Caco-2 (cell line): ENCODE data around the gene LCN2. TPM values are rescaled to one million over a fixed set of nuclear protein-coding genes. Genes with fewer than 3 reads are reported as not detected.
A peak's percentile ranks its signal among the peaks of the same experiment; 100 is the strongest.

Source experiments
- BruUV-seq: library from RNA; stranded (reverse); fragments of 400-500 nt; replicated peaks from 2 replicates; lab custom pipeline; 2021; lab: Mats Ljungman, UMichigan
- CTCF ChIA-PET: fragments of 300-600 bp; sonication (Branson Sonifier 250); formaldehyde crosslinking; loops from one replicate; lab custom pipeline; 2022; ENCODE audit warnings: antibody characterized with exemption; lab: Charles Lee
- POLR2A ChIA-PET: fragments of 300-600 bp; sonication (Branson Sonifier 250); formaldehyde crosslinking; loops from one replicate; lab custom pipeline; 2022; ENCODE audit warnings: antibody characterized with exemption; lab: Charles Lee
- DNase-seq, 2 experiments: peaks; one replicate each; pipeline versions ENCODE4 v3.0.0 to v3.0.0-alpha.2; 2020 to 2022
- H3K27me3 ChIP-seq: replicated peaks from 2 replicates; pipeline ENCODE4 v1.6.0; 2011; ENCODE audit warnings: low read length; ENCODE audit not compliant: control insufficient read depth, insufficient read depth
- H3K36me3 ChIP-seq: 2 replicates; pipeline ENCODE4 v1.5.1; 2011; ENCODE audit warnings: low read length; ENCODE audit not compliant: control insufficient read depth, insufficient read depth
- H3K4me1 ChIP-seq: fragments of 250-450 bp; sonication (Bioruptor Pico); 2 replicates; pipeline ENCODE4 v1.5.1; 2020; ENCODE audit warnings: mild to moderate bottlenecking
- H3K4me3 ChIP-seq: 2 replicates; pipeline ENCODE4 v1.5.1; 2011; ENCODE audit warnings: low read depth, mild to moderate bottlenecking, control low read depth, low read length
- H3K9me3 ChIP-seq: fragments of 250-450 bp; sonication (Bioruptor Pico); 2 replicates; pipeline ENCODE4 v1.5.1; 2020; ENCODE audit warnings: mild to moderate bottlenecking, moderate library complexity
- H3K27ac Mint-ChIP-seq: one replicate; pipeline ENCODE4 v1.8.0; 2022; ENCODE audit warnings: mixed read lengths; ENCODE audit not compliant: unreplicated experiment
- H3K27me3 Mint-ChIP-seq: one replicate; pipeline ENCODE4 v1.8.0; 2022; ENCODE audit warnings: mixed read lengths; ENCODE audit not compliant: insufficient read depth, unreplicated experiment
- H3K36me3 Mint-ChIP-seq: one replicate; pipeline ENCODE4 v1.8.0; 2022; ENCODE audit warnings: mild to moderate bottlenecking, mixed read lengths; ENCODE audit not compliant: insufficient read depth, unreplicated experiment
- H3K4me1 Mint-ChIP-seq: one replicate; pipeline ENCODE4 v1.8.0; 2022; ENCODE audit warnings: low read depth, mixed read lengths; ENCODE audit not compliant: unreplicated experiment
- H3K4me3 Mint-ChIP-seq: one replicate; pipeline ENCODE4 v1.8.0; 2022; ENCODE audit warnings: mild to moderate bottlenecking, moderate library complexity, mixed read lengths; ENCODE audit not compliant: unreplicated experiment
- H3K9me3 Mint-ChIP-seq: one replicate; pipeline ENCODE4 v1.8.0; 2022; ENCODE audit warnings: mixed read lengths; ENCODE audit not compliant: unreplicated experiment
- intact Hi-C: fragments of 100-400 bp; cut with micrococcal nuclease; formaldehyde crosslinking; loops from one replicate; pipeline ENCODE4 v1.10.0; 2022; ENCODE audit not compliant: unreplicated experiment
- total RNA-seq: library from RNA; stranded (reverse); gene quantifications from 2 replicates; pipeline ENCODE4 v1.2.3, GENCODE V29; 2022
- TF ChIP-seq, protein P1 (sequence below), 2 experiments: fragments of 200-600 bp in 1 of 2; IDR thresholded peaks; 1 replicate in 1 of 2; 2 replicates in 1 of 2; pipeline versions ENCODE4 v1.5.1 to v1.8.0; 2011 to 2022; ENCODE audit warnings: antibody characterized with exemption in 1 of 2, control low read depth in 1 of 2, inconsistent platforms in 1 of 2, low read depth in 1 of 2, low read length in 1 of 2, mild to moderate bottlenecking in 1 of 2, moderate library complexity in 1 of 2; ENCODE audit not compliant: insufficient read depth in 1 of 2, severe bottlenecking in 1 of 2, unreplicated experiment in 1 of 2

LCN2 gene
- total RNA-seq, 1 experiment from 2014 or later, result not detected

- TF ChIP-seq, protein P1, sequence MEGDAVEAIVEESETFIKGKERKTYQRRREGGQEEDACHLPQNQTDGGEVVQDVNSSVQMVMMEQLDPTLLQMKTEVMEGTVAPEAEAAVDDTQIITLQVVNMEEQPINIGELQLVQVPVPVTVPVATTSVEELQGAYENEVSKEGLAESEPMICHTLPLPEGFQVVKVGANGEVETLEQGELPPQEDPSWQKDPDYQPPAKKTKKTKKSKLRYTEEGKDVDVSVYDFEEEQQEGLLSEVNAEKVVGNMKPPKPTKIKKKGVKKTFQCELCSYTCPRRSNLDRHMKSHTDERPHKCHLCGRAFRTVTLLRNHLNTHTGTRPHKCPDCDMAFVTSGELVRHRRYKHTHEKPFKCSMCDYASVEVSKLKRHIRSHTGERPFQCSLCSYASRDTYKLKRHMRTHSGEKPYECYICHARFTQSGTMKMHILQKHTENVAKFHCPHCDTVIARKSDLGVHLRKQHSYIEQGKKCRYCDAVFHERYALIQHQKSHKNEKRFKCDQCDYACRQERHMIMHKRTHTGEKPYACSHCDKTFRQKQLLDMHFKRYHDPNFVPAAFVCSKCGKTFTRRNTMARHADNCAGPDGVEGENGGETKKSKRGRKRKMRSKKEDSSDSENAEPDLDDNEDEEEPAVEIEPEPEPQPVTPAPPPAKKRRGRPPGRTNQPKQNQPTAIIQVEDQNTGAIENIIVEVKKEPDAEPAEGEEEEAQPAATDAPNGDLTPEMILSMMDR (IDR thresholded peaks at IDR 0.05; ENCODE audit: insufficient read depth in 1 of 2, low read depth in 1 of 2, low read length in 1 of 2, severe bottlenecking in 1 of 2, unreplicated experiment in 1 of 2), result peak; percentile 100
- peak; percentile 91 to 94 for DNase-seq
- H3K4me1 ChIP-seq, result peaks cover 28% of the 10 kb centered on the region
- peaks cover 4% of the 10 kb centered on the region for H3K36me3 ChIP-seq
- peaks cover 15% of the 10 kb centered on the region for H3K4me1 Mint-ChIP-seq
- ChIA-PET CTCF (interaction anchor here (0.6 to 1.7 kb wide), 15 partner anchors 10 to 200 kb away, joined by 3 to 11 read pairs (median 4); partner anchors contain the start of genes NAIF1 and PTGES2), POLR2A (interaction anchor here (0.6 to 1.1 kb wide), 3 partner anchors 11 to 796 kb away, joined by 3 to 4 read pairs (median 3); no protein-coding TSS in a partner anchor)
- no TSS peak for BruUV-seq
- intact Hi-C loops, result loop anchor here (1.0 to 5.0 kb wide), 4 partner anchors 20 to 175 kb away; partner anchors contain the start of genes NAIF1 and SLC25A25
- no peaks in the 10 kb centered on the region for H3K27me3 Mint-ChIP-seq
- H3K27me3 ChIP-seq, result no peaks in the 10 kb centered on the region
- H3K4me3 Mint-ChIP-seq, result peak overlapping the region; percentile 18
- H3K9me3 Mint-ChIP-seq, result no peaks in the 10 kb centered on the region
- no peak overlapping the region for H3K27ac Mint-ChIP-seq
- H3K9me3 ChIP-seq, result no peaks in the 10 kb centered on the region; the same call in 1 of the 2 replicates
- no peak overlapping the region for H3K4me3 ChIP-seq
- H3K36me3 Mint-ChIP-seq, result peaks cover 54% of the 10 kb centered on the region
These were observed 31.4 kb upstream of the LCN2 start for GRCh38 chr9:128117613-128118471.

GRCh38 chr9:128118472-128118857 is 30.8 kb upstream of the LCN2 start:
- Histone ChIP-seq H3K9me3 (no peaks in the 10 kb centered on the region; the same call in 1 of the 2 replicates), H3K36me3 (peaks cover 4% of the 10 kb centered on the region), H3K4me1 (peaks cover 28% of the 10 kb centered on the region), H3K4me3 (no peak overlapping the region), H3K27me3 (no peaks in the 10 kb centered on the region)
- no TSS peak for BruUV-seq
- TF ChIP-seq, protein P1 (IDR thresholded peaks at IDR 0.05; ENCODE audit: insufficient read depth in 1 of 2, low read depth in 1 of 2, low read length in 1 of 2, severe bottlenecking in 1 of 2, unreplicated experiment in 1 of 2), result no peak
- intact Hi-C loops, result loop anchor here (5.0 kb wide), 2 partner anchors 51 to 161 kb away; partner anchors contain the start of genes NAIF1 and SLC25A25
- no peak overlapping the region for H3K27ac Mint-ChIP-seq
- DNase-seq, result peak in 1 of 2 experiments; percentile 25
- ChIA-PET CTCF (interaction anchor here (0.6 to 1.7 kb wide), 6 partner anchors 18 to 201 kb away, joined by 3 to 9 read pairs (median 4); partner anchors contain the start of gene NAIF1), POLR2A (no interaction called here)
- peaks cover 47% of the 10 kb centered on the region for H3K36me3 Mint-ChIP-seq
- no peaks in the 10 kb centered on the region for H3K27me3 Mint-ChIP-seq
- H3K4me1 Mint-ChIP-seq, result peaks cover 12% of the 10 kb centered on the region
- no peaks in the 10 kb centered on the region for H3K9me3 Mint-ChIP-seq
- no peak overlapping the region for H3K4me3 Mint-ChIP-seq

GRCh38 chr9:128118971-128119665 is 30.1 kb upstream of the LCN2 start:
- H3K27me3 ChIP-seq, result no peaks in the 10 kb centered on the region
- H3K9me3 ChIP-seq, result no peaks in the 10 kb centered on the region
- BruUV-seq, result no TSS peak
- no peak overlapping the region for H3K4me3 Mint-ChIP-seq
- no peak overlapping the region for H3K4me3 ChIP-seq
- peaks cover 10% of the 10 kb centered on the region for H3K4me1 Mint-ChIP-seq
- H3K36me3 ChIP-seq, result peaks cover 4% of the 10 kb centered on the region
- intact Hi-C loops, result loop anchor here (5.0 kb wide), 2 partner anchors 52 to 162 kb away; partner anchors contain the start of genes NAIF1 and SLC25A25
- H3K9me3 Mint-ChIP-seq, result no peaks in the 10 kb centered on the region
- ChIA-PET POLR2A (no interaction called here), CTCF (no interaction called here)
- H3K36me3 Mint-ChIP-seq, result peaks cover 48% of the 10 kb centered on the region
- H3K4me1 ChIP-seq, result peaks cover 25% of the 10 kb centered on the region
- TF ChIP-seq, protein P1 (IDR thresholded peaks at IDR 0.05; ENCODE audit: insufficient read depth in 1 of 2, low read depth in 1 of 2, low read length in 1 of 2, severe bottlenecking in 1 of 2, unreplicated experiment in 1 of 2), result no peak
- no peak overlapping the region for H3K27ac Mint-ChIP-seq
- H3K27me3 Mint-ChIP-seq, result no peaks in the 10 kb centered on the region
- DNase-seq, result peak in 1 of 2 experiments; percentile 31
